Measurements from ENCODE around the gene PFKL. TPM values are rescaled to one million over a fixed set of nuclear protein-coding genes. Genes with fewer than 3 reads are reported as not detected.
A peak's percentile ranks its signal among the peaks of the same experiment; 100 is the strongest.

Gene PFKL
- total RNA-seq, 1 donor from 2014 or later = 125 TPM

- no peak overlapping the region for H3K4me3 ChIP-seq (ENCODE audit: low read depth, low read length)
These were observed 32.2 kb upstream of the PFKL start for GRCh38 chr21:44267655-44268142.

GRCh38 chr21:44269090-44269489 is 30.8 kb upstream of the PFKL start:
- no peak overlapping the region for H3K4me3 ChIP-seq (ENCODE audit: low read depth, low read length)
- TF ChIP-seq, protein P1, sequence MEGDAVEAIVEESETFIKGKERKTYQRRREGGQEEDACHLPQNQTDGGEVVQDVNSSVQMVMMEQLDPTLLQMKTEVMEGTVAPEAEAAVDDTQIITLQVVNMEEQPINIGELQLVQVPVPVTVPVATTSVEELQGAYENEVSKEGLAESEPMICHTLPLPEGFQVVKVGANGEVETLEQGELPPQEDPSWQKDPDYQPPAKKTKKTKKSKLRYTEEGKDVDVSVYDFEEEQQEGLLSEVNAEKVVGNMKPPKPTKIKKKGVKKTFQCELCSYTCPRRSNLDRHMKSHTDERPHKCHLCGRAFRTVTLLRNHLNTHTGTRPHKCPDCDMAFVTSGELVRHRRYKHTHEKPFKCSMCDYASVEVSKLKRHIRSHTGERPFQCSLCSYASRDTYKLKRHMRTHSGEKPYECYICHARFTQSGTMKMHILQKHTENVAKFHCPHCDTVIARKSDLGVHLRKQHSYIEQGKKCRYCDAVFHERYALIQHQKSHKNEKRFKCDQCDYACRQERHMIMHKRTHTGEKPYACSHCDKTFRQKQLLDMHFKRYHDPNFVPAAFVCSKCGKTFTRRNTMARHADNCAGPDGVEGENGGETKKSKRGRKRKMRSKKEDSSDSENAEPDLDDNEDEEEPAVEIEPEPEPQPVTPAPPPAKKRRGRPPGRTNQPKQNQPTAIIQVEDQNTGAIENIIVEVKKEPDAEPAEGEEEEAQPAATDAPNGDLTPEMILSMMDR (conservative IDR thresholded peaks at IDR 0.05; ENCODE audit: low read depth, low read length) = no peak
- no peak for DNase-seq (ENCODE audit: low read depth)

More at GRCh38 chr21:44267655-44268142, 32.2 kb upstream of the PFKL start:
- TF ChIP-seq, protein P1 (conservative IDR thresholded peaks at IDR 0.05; ENCODE audit: low read depth, low read length) = peak; percentile 4
- DNase-seq (ENCODE audit: low read depth) = no peak

DNA sequence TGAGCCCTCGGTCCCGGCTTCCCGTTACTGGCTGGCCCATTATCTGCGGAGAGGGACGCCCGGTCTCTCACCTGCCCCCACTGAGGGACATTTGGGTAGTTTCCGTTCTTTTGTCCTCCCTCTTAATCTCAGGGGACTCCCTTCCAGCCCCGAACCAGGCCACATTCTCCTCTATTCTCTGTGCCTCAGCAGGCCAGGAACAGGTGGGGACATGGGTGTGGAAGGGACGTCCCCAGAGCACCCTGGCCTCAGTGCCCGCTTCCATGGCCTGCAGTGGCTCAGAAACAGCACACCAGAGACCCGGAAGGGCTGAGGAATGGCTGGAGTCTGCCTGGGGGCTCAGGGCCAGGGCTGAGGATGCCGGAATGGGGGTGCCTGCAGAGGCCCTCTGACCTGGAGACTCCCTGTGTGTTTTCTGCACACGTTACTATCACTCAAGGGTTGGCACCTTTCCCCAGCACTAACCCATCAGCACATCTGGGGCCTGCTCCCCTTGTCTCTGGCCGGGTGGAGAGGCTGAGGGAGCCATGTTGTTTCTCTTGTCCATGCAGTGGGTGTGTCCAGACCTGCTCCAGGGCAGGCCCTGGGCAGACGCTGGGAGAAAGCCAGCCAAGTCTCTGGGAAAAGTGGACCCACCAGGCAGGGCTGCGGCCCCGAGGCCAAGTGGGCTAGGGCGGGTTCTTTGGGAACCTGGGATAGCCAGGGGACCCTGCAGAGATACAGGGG is 28.1 kb upstream of the PFKL start:
- DNase-seq (ENCODE audit: low read depth) = no peak
- H3K4me3 ChIP-seq (ENCODE audit: low read depth, low read length) = no peak overlapping the region
- TF ChIP-seq, protein P1 (conservative IDR thresholded peaks at IDR 0.05; ENCODE audit: low read depth, low read length) = no peak

DNA sequence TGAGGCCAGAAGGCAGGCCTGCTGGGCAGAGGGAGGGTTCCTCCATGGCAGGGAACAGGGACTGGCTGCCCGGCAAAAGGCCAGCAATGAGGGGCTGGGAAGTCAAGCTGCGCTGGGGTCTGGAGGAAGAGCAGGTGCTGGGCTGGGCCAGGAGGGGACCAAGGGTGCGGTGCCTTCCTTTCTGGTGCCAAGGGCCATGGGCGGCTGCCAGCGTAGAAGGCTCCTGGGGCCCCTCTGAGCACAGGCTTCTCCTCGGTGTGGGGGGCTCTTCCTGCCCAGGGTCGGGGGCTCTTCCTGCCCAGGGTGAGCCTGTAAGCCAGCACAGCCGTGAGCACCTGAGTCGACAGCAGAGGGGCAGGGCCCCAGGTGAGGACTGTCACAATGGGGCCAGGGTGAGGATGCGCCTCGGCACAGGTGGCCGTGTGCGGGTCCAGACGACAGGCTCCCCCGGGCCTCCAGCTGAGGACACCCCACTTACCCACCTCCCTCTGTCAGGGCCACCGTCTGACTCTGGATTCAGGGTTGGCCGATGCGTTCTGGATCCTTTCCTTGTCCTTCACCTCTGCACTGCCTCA is 27.5 kb upstream of the PFKL start:
- TF ChIP-seq, protein P1 (conservative IDR thresholded peaks at IDR 0.05; ENCODE audit: low read depth, low read length) = no peak
- no peak for DNase-seq (ENCODE audit: low read depth)
- H3K4me3 ChIP-seq (ENCODE audit: low read depth, low read length) = no peak overlapping the region

DNA sequence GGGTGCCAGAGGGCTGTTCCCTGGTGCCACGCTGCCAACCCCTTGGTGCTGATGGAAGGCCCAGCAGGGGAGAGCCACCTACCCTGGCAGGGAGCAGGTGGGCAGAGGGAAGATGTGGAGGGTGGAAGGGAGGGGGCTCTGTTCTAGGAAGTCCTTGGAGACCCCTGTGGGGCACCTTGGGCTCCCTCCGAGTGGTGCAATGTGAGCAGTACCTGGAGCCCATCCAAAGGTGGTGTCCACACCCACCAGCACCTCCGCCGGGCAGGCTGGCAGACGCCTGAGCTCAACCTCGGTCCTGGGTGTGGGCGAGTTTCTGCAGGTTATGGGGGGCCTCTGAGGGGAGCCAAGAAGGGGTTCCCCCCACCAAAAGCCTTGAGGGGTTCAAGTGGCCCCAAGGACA is 26.8 kb upstream of the PFKL start:
- TF ChIP-seq, protein P1 (conservative IDR thresholded peaks at IDR 0.05; ENCODE audit: low read depth, low read length) = no peak
- H3K4me3 ChIP-seq (ENCODE audit: low read depth, low read length) = no peak overlapping the region
- no peak for DNase-seq (ENCODE audit: low read depth)

DNA sequence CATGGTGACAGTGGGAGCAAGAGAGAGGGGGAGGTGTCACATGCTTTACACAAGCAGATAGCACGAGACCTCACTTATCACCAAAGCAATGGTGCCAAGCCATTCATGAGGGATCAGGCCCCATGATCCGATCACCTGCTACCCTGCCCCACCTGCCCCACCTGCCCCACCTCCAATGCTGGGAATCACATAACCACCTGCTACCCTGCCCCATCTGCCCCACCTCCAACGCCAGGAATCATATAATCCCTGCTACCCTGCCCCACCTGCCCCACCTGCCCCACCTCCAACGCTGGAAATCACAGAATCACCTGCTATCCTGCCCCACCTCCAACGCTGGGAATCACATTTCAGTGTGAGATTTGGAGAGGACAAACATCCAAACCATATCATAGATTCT is 24.8 kb upstream of the PFKL start:
- TF ChIP-seq, protein P1 (conservative IDR thresholded peaks at IDR 0.05; ENCODE audit: low read depth, low read length) = no peak
- no peak overlapping the region for H3K4me3 ChIP-seq (ENCODE audit: low read depth, low read length)
- no peak for DNase-seq (ENCODE audit: low read depth)
